Measurements from ENCODE around the gene ASRGL1.

Gene ASRGL1

GRCh38 chr11:62400760-62401159 is 63.5 kb downstream of the ASRGL1 start:
- TF ChIP-seq CTCF (IDR thresholded peaks at IDR 0.05; ENCODE audit: insufficient read depth, low read length, missing control alignments) = no peak
- H3K4me3 ChIP-seq (ENCODE audit: low read depth, low read length) = no peak overlapping the region
- CTCF ChIA-PET = interaction anchor here (0.6 to 5.0 kb wide), 20 partner anchors 9 to 369 kb away, joined by 3 to 51 read pairs (median 3); partner anchors contain the start of gene EEF1G
- peak; percentile 36 for DNase-seq (ENCODE audit: low read depth, low spot score)
- POLR2A ChIA-PET = interaction anchor here (0.5 to 2.6 kb wide), 12 partner anchors 25 to 308 kb away, joined by 3 to 16 read pairs (median 4); partner anchors contain the start of genes AHNAK and EEF1G

- POLR2A ChIA-PET = interaction anchor here (1.2 to 2.6 kb wide), 5 partner anchors 112 to 173 kb away, joined by 4 to 16 read pairs (median 11); partner anchors contain the start of genes AHNAK and EEF1G
- H3K4me3 ChIP-seq (ENCODE audit: low read depth, low read length) = no peak overlapping the region
- CTCF ChIA-PET = interaction anchor here (0.8 to 5.0 kb wide), 14 partner anchors 9 to 190 kb away, joined by 3 to 51 read pairs (median 4); partner anchors contain the start of gene TUT1
- TF ChIP-seq CTCF (IDR thresholded peaks at IDR 0.05; ENCODE audit: insufficient read depth, low read length, missing control alignments) = no peak
- DNase-seq (ENCODE audit: low read depth, low spot score) = no peak
Observed at GRCh38 chr11:62401356-62401755, 64.1 kb downstream of the ASRGL1 start.

- no peak for TF ChIP-seq CTCF (IDR thresholded peaks at IDR 0.05; ENCODE audit: insufficient read depth, low read length, missing control alignments)
- ChIA-PET CTCF (interaction anchor here (0.8 to 5.0 kb wide), 10 partner anchors 10 to 189 kb away, joined by 3 to 51 read pairs (median 4); partner anchors contain the start of gene TUT1), POLR2A (interaction anchor here (1.8 to 2.6 kb wide), 2 partner anchors 142 to 172 kb away, joined by 11 to 16 read pairs; partner anchors contain the start of gene EEF1G)
- H3K4me3 ChIP-seq (ENCODE audit: low read depth, low read length) = no peak overlapping the region
- DNase-seq (ENCODE audit: low read depth, low spot score) = no peak
Observed at GRCh38 chr11:62401811-62402210, 64.6 kb downstream of the ASRGL1 start.

- no peak for TF ChIP-seq CTCF (IDR thresholded peaks at IDR 0.05; ENCODE audit: insufficient read depth, low read length, missing control alignments)
- CTCF ChIA-PET = interaction anchor here (0.8 to 5.0 kb wide), 8 partner anchors 12 to 189 kb away, joined by 3 to 51 read pairs (median 4); partner anchors contain the start of gene TUT1
- no peak for DNase-seq (ENCODE audit: low read depth, low spot score)
- POLR2A ChIA-PET = interaction anchor here (2.6 kb wide), 1 partner anchor 141 kb away, joined by 16 read pairs; no protein-coding TSS in a partner anchor
- no peak overlapping the region for H3K4me3 ChIP-seq (ENCODE audit: low read depth, low read length)
Observed at GRCh38 chr11:62402226-62402959, 65.1 kb downstream of the ASRGL1 start.

- CTCF ChIA-PET = interaction anchor here (1.3 to 1.7 kb wide), 3 partner anchors 18 to 158 kb away, joined by 4 to 9 read pairs (median 7); no protein-coding TSS in a partner anchor
- H3K4me3 ChIP-seq (ENCODE audit: low read depth, low read length) = no peak overlapping the region
- POLR2A ChIA-PET = interaction anchor here (1.0 kb wide), 1 partner anchor 171 kb away, joined by 4 read pairs; the partner anchor contains the start of gene EEF1G
- TF ChIP-seq CTCF (IDR thresholded peaks at IDR 0.05; ENCODE audit: insufficient read depth, low read length, missing control alignments) = no peak
- no peak for DNase-seq (ENCODE audit: low read depth, low spot score)
Observed at GRCh38 chr11:62402960-62403730, 65.9 kb downstream of the ASRGL1 start.
